Measurements from ENCODE around the gene SLC36A2.

The SLC36A2 gene

GRCh38 chr5:151281001-151281639 is 66.2 kb downstream of the SLC36A2 start:
- DNase-seq: no peak

- no peak for DNase-seq
Measured at GRCh38 chr5:151280443-151280842, 66.9 kb downstream of the SLC36A2 start.

GRCh38 chr5:151278845-151279244 is 68.5 kb downstream of the SLC36A2 start:
- DNase-seq: no peak

GRCh38 chr5:151275803-151276202 is 71.6 kb downstream of the SLC36A2 start:
- DNase-seq: no peak

- DNase-seq: no peak
Measured at GRCh38 chr5:151274666-151275065, 72.7 kb downstream of the SLC36A2 start.

- DNase-seq: no peak
Measured at GRCh38 chr5:151271336-151271735, 76.0 kb downstream of the SLC36A2 start.

GRCh38 chr5:151270599-151270998 is 76.8 kb downstream of the SLC36A2 start:
- no peak for DNase-seq

- DNase-seq: no peak
Measured at GRCh38 chr5:151267491-151268260, 79.7 kb downstream of the SLC36A2 start.
